H1 (cell line): ENCODE data around the gene CFAP54. TPM values are rescaled to one million over a fixed set of nuclear protein-coding genes. Genes with fewer than 3 reads are reported as not detected.

Experiments used
- CTCF ChIA-PET: fragments of 300-600 bp; sonication (Branson Sonifier 250); formaldehyde crosslinking; loops from one replicate; lab custom pipeline; 2021; ENCODE audit not compliant: partially characterized antibody; lab: Charles Lee
- POLR2A ChIA-PET: fragments of 300-600 bp; sonication (Branson Sonifier 250); formaldehyde crosslinking; loops from one replicate; lab custom pipeline; 2021; ENCODE audit warnings: inconsistent platforms; ENCODE audit not compliant: partially characterized antibody; lab: Charles Lee
- DNase-seq, 2 experiments: peaks; one replicate each; pipeline versions ENCODE4 v3.0.0 to v3.0.0-alpha.2; 2010 to 2022; ENCODE audit warnings: low spot score in 2 of 2, low read depth in 1 of 2, mixed read lengths in 1 of 2
- FAIRE-seq: peaks from 2 replicates; lab custom pipeline; 2011; peaks lifted over from hg19 to GRCh38; lab: Jason Lieb, UNC
- H2AFZ ChIP-seq: 2 replicates; pipeline ENCODE4 v1.8.1; 2012; ENCODE audit warnings: low read length, inconsistent platforms
- H2AK5ac ChIP-seq: 2 replicates; pipeline ENCODE4 v1.6.1; 2013; ENCODE audit warnings: low read depth, low read length
- H2BK120ac ChIP-seq: replicated peaks from 2 replicates; pipeline ENCODE3; 2013; ENCODE audit warnings: low read depth, low read length, inconsistent platforms
- H2BK12ac ChIP-seq: 2 replicates; pipeline ENCODE4 v1.6.1; 2013; ENCODE audit warnings: low read depth, low read length
- H2BK15ac ChIP-seq: 2 replicates; pipeline ENCODE4 v1.6.1; 2013; ENCODE audit warnings: low read length
- H2BK20ac ChIP-seq: 2 replicates; pipeline ENCODE4 v1.6.1; 2013; ENCODE audit warnings: low read length
- H2BK5ac ChIP-seq: 2 replicates; pipeline ENCODE4 v1.6.1; 2013; ENCODE audit warnings: low read depth, low read length
- H3K14ac ChIP-seq: 2 replicates; pipeline ENCODE4 v1.6.1; 2013; ENCODE audit warnings: inconsistent platforms; ENCODE audit not compliant: insufficient read length
- H3K18ac ChIP-seq: 2 replicates; pipeline ENCODE4 v1.6.1; 2013; ENCODE audit warnings: low read length; ENCODE audit errors: extremely low read depth
- H3K23ac ChIP-seq: 2 replicates; pipeline ENCODE4 v1.6.1; 2013; ENCODE audit warnings: inconsistent platforms; ENCODE audit not compliant: insufficient read length
- H3K23me2 ChIP-seq: 2 replicates; pipeline ENCODE4 v1.6.1; 2013; ENCODE audit warnings: low read depth, low read length
- H3K27ac ChIP-seq: 2 replicates; pipeline ENCODE4 v1.6.1; 2011; ENCODE audit warnings: low read depth, low read length, inconsistent platforms
- H3K27me3 ChIP-seq, 4 experiments: replicated peaks in 1 of 4; 1 replicate in 1 of 4; 2 replicates in 3 of 4; pipeline versions ENCODE4 v1.6.1 to v1.8.1; 2011 to 2013; ENCODE audit warnings: low read length in 3 of 4, mild to moderate bottlenecking in 3 of 4, inconsistent platforms in 2 of 4, mixed read lengths in 2 of 4, moderate library complexity in 1 of 4; ENCODE audit not compliant: control insufficient read depth in 3 of 4, insufficient read depth in 3 of 4; ENCODE audit errors: extremely low read depth in 1 of 4
- H3K36me3 ChIP-seq, 4 experiments: 2 replicates each; pipeline versions ENCODE4 v1.6.1 to v1.8.1; 2011 to 2013; ENCODE audit warnings: mild to moderate bottlenecking in 4 of 4, low read length in 3 of 4, moderate library complexity in 2 of 4, control low read depth in 1 of 4, inconsistent platforms in 1 of 4; ENCODE audit not compliant: insufficient read depth in 4 of 4, control insufficient read depth in 2 of 4
- H3K4ac ChIP-seq: replicated peaks from 2 replicates; pipeline ENCODE3; 2013; ENCODE audit warnings: low read length, low read depth, mixed read lengths, inconsistent platforms; ENCODE audit not compliant: insufficient read length
- H3K4me1 ChIP-seq, 4 experiments: replicated peaks in 1 of 4; 1 replicate in 1 of 4; 2 replicates in 3 of 4; pipeline versions ENCODE4 v1.6.1 to v1.8.1; 2011 to 2013; ENCODE audit warnings: low read length in 3 of 4, inconsistent platforms in 2 of 4, mixed read lengths in 1 of 4; ENCODE audit not compliant: insufficient read depth in 4 of 4, control insufficient read depth in 3 of 4
- H3K4me2 ChIP-seq, 2 experiments: 2 replicates each; pipeline versions ENCODE4 v1.6.1 to v1.8.1; 2011 to 2013; ENCODE audit warnings: low read depth in 2 of 2, low read length in 2 of 2, control low read depth in 1 of 2, inconsistent platforms in 1 of 2, mild to moderate bottlenecking in 1 of 2; ENCODE audit not compliant: insufficient read depth in 1 of 2
- H3K4me3 ChIP-seq, 4 experiments: fragments of 200-600, 300-600 bp in 1 of 4; sonication (generic), shearing (Covaris generic), sonication (Bioruptor Twin) in 1 of 4; 2 replicates each; pipeline versions ENCODE4 v1.5.1 to v1.8.1; 2011 to 2016; ENCODE audit warnings: low read length in 4 of 4, low read depth in 3 of 4, control low read depth in 2 of 4, inconsistent platforms in 2 of 4, mild to moderate bottlenecking in 2 of 4, mixed read lengths in 1 of 4, moderate library complexity in 1 of 4; ENCODE audit not compliant: insufficient read depth in 2 of 4; ENCODE audit errors: extremely low read depth in 1 of 4
- H3K56ac ChIP-seq: replicated peaks from 2 replicates; pipeline ENCODE3; 2013; ENCODE audit warnings: low read depth, mild to moderate bottlenecking, mixed read lengths, low read length, inconsistent platforms; ENCODE audit not compliant: insufficient read length
- H3K79me1 ChIP-seq: 2 replicates; pipeline ENCODE4 v1.6.1; 2013; ENCODE audit warnings: low read depth, low read length, control low read depth
- H3K79me2 ChIP-seq, 2 experiments: 2 replicates each; pipeline versions ENCODE4 v1.6.1 to v1.8.1; 2012 to 2013; ENCODE audit warnings: low read length in 2 of 2, mild to moderate bottlenecking in 2 of 2, inconsistent platforms in 1 of 2; ENCODE audit not compliant: insufficient read depth in 2 of 2, control insufficient read depth in 1 of 2
- H3K9ac ChIP-seq, 4 experiments: replicated peaks in 1 of 4; 1 replicate in 1 of 4; 2 replicates in 3 of 4; pipeline versions ENCODE4 v1.6.1 to v1.8.1; 2011 to 2013; ENCODE audit warnings: low read depth in 3 of 4, low read length in 3 of 4, control low read depth in 2 of 4, mild to moderate bottlenecking in 2 of 4, moderate library complexity in 2 of 4, inconsistent platforms in 1 of 4; ENCODE audit errors: extremely low read depth in 1 of 4
- H3K9me3 ChIP-seq, 2 experiments: 2 replicates each; pipeline versions ENCODE4 v1.6.1 to v1.8.1; 2012 to 2013; ENCODE audit warnings: mild to moderate bottlenecking in 2 of 2, moderate library complexity in 2 of 2, control low read depth in 1 of 2, inconsistent platforms in 1 of 2, low read depth in 1 of 2, low read length in 1 of 2, mixed read lengths in 1 of 2; ENCODE audit not compliant: insufficient read depth in 2 of 2
- H4K20me1 ChIP-seq, 2 experiments: replicated peaks in 1 of 2; 2 replicates each; pipeline versions ENCODE3 to v1.8.1; 2011 to 2013; ENCODE audit warnings: inconsistent platforms in 2 of 2, low read length in 2 of 2, mild to moderate bottlenecking in 1 of 2; ENCODE audit not compliant: insufficient read depth in 2 of 2, control insufficient read depth in 1 of 2
- H4K5ac ChIP-seq: 2 replicates; pipeline ENCODE4 v1.6.1; 2013; ENCODE audit warnings: low read length, low read depth, mixed read lengths, inconsistent platforms; ENCODE audit not compliant: insufficient read length
- H4K8ac ChIP-seq: 2 replicates; pipeline ENCODE4 v1.8.0; 2013; ENCODE audit warnings: mild to moderate bottlenecking, moderate library complexity, low read length, inconsistent platforms; ENCODE audit not compliant: insufficient read depth; ENCODE audit errors: extremely low read depth
- H4K91ac ChIP-seq: replicated peaks from 2 replicates; pipeline ENCODE3; 2013; ENCODE audit warnings: low read length, mixed read lengths, inconsistent platforms; ENCODE audit not compliant: insufficient read length
- ATF3 ChIP-seq: IDR thresholded peaks from 2 replicates; pipeline ENCODE4 v1.6.1; 2011; ENCODE audit warnings: low read depth, mild to moderate bottlenecking, low read length; ENCODE audit not compliant: insufficient read depth
- MAX ChIP-seq: IDR thresholded peaks from 2 replicates; pipeline ENCODE4 v1.6.1; 2012; ENCODE audit warnings: inconsistent platforms
- SP1 ChIP-seq: IDR thresholded peaks from 2 replicates; pipeline ENCODE4 v1.6.1; 2011; ENCODE audit warnings: low read depth, low read length
- SRF ChIP-seq: IDR thresholded peaks from 2 replicates; pipeline ENCODE4 v1.6.1; 2011; ENCODE audit warnings: mild to moderate bottlenecking, low read depth, low read length, moderate library complexity
- USF2 ChIP-seq: IDR thresholded peaks from 2 replicates; pipeline ENCODE4 v1.6.1; 2011; ENCODE audit warnings: low read length, improper control_type of control experiment
- WGBS, 2 experiments: shearing (Covaris generic) in 1 of 2; methylation state at CpG; one replicate each; pipeline versions ENCODE4 v1.1.6 to v1.1.7; 2013 to 2015; ENCODE audit warnings: low lambda C conversion rate in 2 of 2, mixed read lengths in 2 of 2, inconsistent platforms in 1 of 2, low coverage in 1 of 2, missing lambda C conversion rate in 1 of 2; ENCODE audit not compliant: insufficient replicate concordance in 2 of 2, insufficient coverage in 1 of 2, insufficient read length in 1 of 2; ENCODE audit errors: extremely low coverage in 1 of 2, missing lambda C conversion rate in 1 of 2; 5-methylcytosine and 5-hydroxymethylcytosine counted together
- polyA plus RNA-seq, 7 experiments: library from polyadenylated mRNA; depleted of rRNA in 3 of 7; stranded (reverse) in 5 of 7; unstranded in 2 of 7; fragments of >200 nt in 5 of 7; fragments of 200-250 nt in 2 of 7; gene quantifications; 1 replicate in 5 of 7; 2 replicates in 1 of 7; 4 replicates in 1 of 7; pipeline versions ENCODE4 v1.2.1 to v1.2.3, GENCODE V29; 2011 to 2013; ENCODE audit warnings: missing spikeins in 2 of 7, mixed read lengths in 2 of 7
- total RNA-seq: library from RNA; stranded (reverse); fragmentation: NEBNext Ultra II Directional; extraction: Animal tissue kit (Norgen Biotek cat#: 25700); gene quantifications from 2 replicates; pipeline ENCODE4 v1.2.1, GENCODE V29; 2021

CFAP54 gene
- total and polyA plus RNA-seq, 2 of the 8 experiments (the other 6 are each of a cell fraction or from before 2014, with no cell fraction given), result 0.17 to 0.33 TPM

GRCh38 chr12:96831346-96831745 is 342.0 kb downstream of the CFAP54 start:
- Histone ChIP-seq H3K79me1 (no peaks in the 10 kb centered on the region), H2BK5ac (no peak overlapping the region), H3K56ac (no peak overlapping the region), H2BK15ac (no peak overlapping the region), H3K9ac (no peak overlapping the region), H3K14ac (no peak overlapping the region), H4K8ac (no peak overlapping the region), H2AK5ac (no peak overlapping the region), H3K4me2 (no peak overlapping the region), H3K9me3 (no peaks in the 10 kb centered on the region; a peak in 1 of 4 replicates), H2BK20ac (no peak overlapping the region), H3K36me3 (no peaks in the 10 kb centered on the region), H3K4me3 (no peak overlapping the region), H3K79me2 (no peaks in the 10 kb centered on the region), H2BK120ac (no peak overlapping the region), H3K27me3 (no peaks in the 10 kb centered on the region), H4K91ac (no peak overlapping the region), H4K20me1 (no peaks in the 10 kb centered on the region), H2BK12ac (no peak overlapping the region), H3K23me2 (no peaks in the 10 kb centered on the region), H3K4me1 (no peaks in the 10 kb centered on the region), H3K18ac (no peak overlapping the region), H4K5ac (no peak overlapping the region), H2AFZ (no peak overlapping the region), H3K27ac (no peak overlapping the region), H3K23ac (no peak overlapping the region), H3K4ac (no peak overlapping the region)
- POLR2A ChIA-PET, result no interaction called here
- FAIRE-seq, result no peak
- DNase-seq, result no peak
- TF ChIP-seq ATF3 (no peak), SP1 (no peak), USF2 (no peak), SRF (no peak), MAX (no peak)
- WGBS, 2 experiments, result 93% methylated on average over 1 of the region's 1 CpG; no CpG with 5 or more reads in 1 of the 2 experiments
- CTCF ChIA-PET, result no interaction called here
